Keratinocyte (primary cell): ENCODE measurements around the gene CCDC85C. TPM values are rescaled to one million over a fixed set of nuclear protein-coding genes. Genes with fewer than 3 reads are reported as not detected.

Experiments used
- DNase-seq: peaks from one replicate; pipeline ENCODE4 v3.0.0-alpha.2; 2011; ENCODE audit warnings: low read depth, missing footprints, low spot score
- FAIRE-seq: peaks from 2 replicates; lab custom pipeline; 2011; peaks lifted over from hg19 to GRCh38; lab: Jason Lieb, UNC
- H2AFZ ChIP-seq: 2 replicates; pipeline ENCODE4 v1.6.0; 2012; ENCODE audit warnings: low read length, control low read depth, inconsistent platforms; ENCODE audit not compliant: control insufficient read depth
- H3K27ac ChIP-seq: 2 replicates; pipeline ENCODE4 v1.5.1; 2011; ENCODE audit warnings: low read length; ENCODE audit not compliant: control insufficient read depth, insufficient read depth
- H3K27me3 ChIP-seq: 3 replicates; pipeline ENCODE4 v1.6.0; 2011; ENCODE audit warnings: low read length; ENCODE audit not compliant: control insufficient read depth, insufficient read depth; ENCODE audit errors: extremely low read depth
- H3K36me3 ChIP-seq, 2 experiments: 2 replicates in 1 of 2; 3 replicates in 1 of 2; pipeline ENCODE4 v1.5.1; 2011; ENCODE audit warnings: low read length in 2 of 2, mild to moderate bottlenecking in 1 of 2; ENCODE audit not compliant: control insufficient read depth in 2 of 2, insufficient read depth in 2 of 2; ENCODE audit errors: extremely low read depth in 1 of 2
- H3K4me1 ChIP-seq: 3 replicates; pipeline ENCODE4 v1.5.1; 2011; ENCODE audit warnings: low read length; ENCODE audit not compliant: control insufficient read depth, insufficient read depth; ENCODE audit errors: extremely low read depth
- H3K4me2 ChIP-seq: 3 replicates; pipeline ENCODE4 v1.6.0; 2011; ENCODE audit warnings: low read depth, low read length; ENCODE audit not compliant: control insufficient read depth, insufficient read depth; ENCODE audit errors: extremely low read depth
- H3K4me3 ChIP-seq, 3 experiments: fragments of 200-600 bp in 1 of 3; sonication (generic) in 1 of 3; 2 replicates in 2 of 3; 3 replicates in 1 of 3; pipeline ENCODE4 v1.5.1; 2011 to 2016; ENCODE audit warnings: low read length in 3 of 3, mild to moderate bottlenecking in 3 of 3, control low read depth in 2 of 3, inconsistent platforms in 1 of 3, low read depth in 1 of 3, mixed read lengths in 1 of 3, mixed run types in 1 of 3, moderate library complexity in 1 of 3; ENCODE audit not compliant: control insufficient read depth in 2 of 3, insufficient read depth in 2 of 3; ENCODE audit errors: extremely low read depth in 1 of 3
- H3K79me2 ChIP-seq: 2 replicates; pipeline ENCODE4 v1.6.0; 2012; ENCODE audit warnings: low read length; ENCODE audit not compliant: control insufficient read depth, insufficient read depth
- H3K9ac ChIP-seq: 3 replicates; pipeline ENCODE4 v1.6.0; 2011; ENCODE audit warnings: low read length; ENCODE audit not compliant: control insufficient read depth, insufficient read depth; ENCODE audit errors: extremely low read depth
- H3K9me1 ChIP-seq: 3 replicates; pipeline ENCODE4 v1.6.0; 2011; ENCODE audit warnings: low read length; ENCODE audit not compliant: control insufficient read depth, insufficient read depth; ENCODE audit errors: extremely low read depth
- H3K9me3 ChIP-seq: 2 replicates; pipeline ENCODE4 v1.5.1; 2012; ENCODE audit warnings: low read depth, low read length; ENCODE audit not compliant: control insufficient read depth
- H4K20me1 ChIP-seq: 3 replicates; pipeline ENCODE4 v1.6.0; 2011; ENCODE audit warnings: low read length; ENCODE audit not compliant: control insufficient read depth, insufficient read depth; ENCODE audit errors: extremely low read depth
- EZH2 ChIP-seq: IDR thresholded peaks from one replicate; pipeline ENCODE4 v1.6.1; 2012; ENCODE audit warnings: inconsistent platforms, mild to moderate bottlenecking, low read length, moderate library complexity
- dilution Hi-C: fragments of 300-500 bp; cut with MboI; formaldehyde crosslinking; loops from one replicate; pipeline ENCODE4 v1.7.0; 2020; ENCODE audit warnings: low sequenced_read_pairs; ENCODE audit not compliant: extremely low pct_ligation_motif_present
- polyA plus RNA-seq, 5 experiments: library from polyadenylated mRNA; depleted of rRNA in 3 of 5; stranded (reverse) in 3 of 5; stranded (forward) in 1 of 5; unstranded in 1 of 5; fragments of >200 nt; gene quantifications; 1 replicate in 1 of 5; 2 replicates in 3 of 5; 3 replicates in 1 of 5; pipeline versions ENCODE4 v1.2.1 to v1.2.3, GENCODE V29; 2011 to 2012; ENCODE audit warnings: missing spikeins in 2 of 5, low read depth in 1 of 5, low replicate concordance in 1 of 5
- TF ChIP-seq, protein P1 (sequence below), 3 experiments: IDR thresholded peaks in 1 of 3; conservative IDR thresholded peaks in 1 of 3; optimal IDR thresholded peaks in 1 of 3; 2 replicates in 2 of 3; 3 replicates in 1 of 3; pipeline versions ENCODE3 to v1.5.1; 2011; ENCODE audit warnings: low read length in 3 of 3, mild to moderate bottlenecking in 3 of 3, moderate library complexity in 2 of 3, control low read depth in 1 of 3, inconsistent platforms in 1 of 3; ENCODE audit not compliant: insufficient read depth in 2 of 3; ENCODE audit errors: extremely low read depth in 1 of 3

CCDC85C gene
- polyA plus RNA-seq, 1 donor (not counting 4 experiments of a cell fraction or from before 2014, with no cell fraction given): 13.2 TPM

DNA sequence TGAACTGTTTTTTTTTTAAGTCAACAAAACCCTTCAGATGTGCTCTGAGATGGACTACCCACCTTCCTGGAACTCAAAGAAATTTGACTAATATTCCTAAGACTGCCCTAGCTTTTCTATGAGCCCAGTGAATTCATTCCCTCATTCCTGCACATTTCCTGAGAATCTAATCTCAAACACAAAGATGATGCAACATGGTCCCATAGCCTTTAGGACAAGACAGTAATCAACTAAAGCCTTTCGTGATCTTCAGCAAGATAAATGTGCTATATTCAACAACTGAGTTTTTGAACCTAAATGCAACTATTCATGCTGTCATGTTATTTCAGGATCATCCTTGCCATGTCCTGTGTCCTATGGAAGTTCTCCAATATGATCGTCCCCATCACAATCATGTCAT lies 128.3 kb downstream of the CCDC85C start:
- Histone ChIP-seq H4K20me1 (peaks cover under 1% of the 10 kb centered on the region), H3K36me3 (no peaks in the 10 kb centered on the region), H3K27ac (no peak overlapping the region), H3K9me3 (no peaks in the 10 kb centered on the region), H2AFZ (no peak overlapping the region), H3K27me3 (no peaks in the 10 kb centered on the region), H3K79me2 (peaks cover 94% of the 10 kb centered on the region), H3K4me3 (peak overlapping the region in 1 of 3 experiments; percentile 28), H3K4me1 (peaks cover 27% of the 10 kb centered on the region), H3K9ac (no peak overlapping the region), H3K4me2 (peak overlapping the region; percentile 65), H3K9me1 (no peaks in the 10 kb centered on the region)
- dilution Hi-C loops: no loop called here
- FAIRE-seq: no peak
- no peak for DNase-seq
- TF ChIP-seq, protein P1, sequence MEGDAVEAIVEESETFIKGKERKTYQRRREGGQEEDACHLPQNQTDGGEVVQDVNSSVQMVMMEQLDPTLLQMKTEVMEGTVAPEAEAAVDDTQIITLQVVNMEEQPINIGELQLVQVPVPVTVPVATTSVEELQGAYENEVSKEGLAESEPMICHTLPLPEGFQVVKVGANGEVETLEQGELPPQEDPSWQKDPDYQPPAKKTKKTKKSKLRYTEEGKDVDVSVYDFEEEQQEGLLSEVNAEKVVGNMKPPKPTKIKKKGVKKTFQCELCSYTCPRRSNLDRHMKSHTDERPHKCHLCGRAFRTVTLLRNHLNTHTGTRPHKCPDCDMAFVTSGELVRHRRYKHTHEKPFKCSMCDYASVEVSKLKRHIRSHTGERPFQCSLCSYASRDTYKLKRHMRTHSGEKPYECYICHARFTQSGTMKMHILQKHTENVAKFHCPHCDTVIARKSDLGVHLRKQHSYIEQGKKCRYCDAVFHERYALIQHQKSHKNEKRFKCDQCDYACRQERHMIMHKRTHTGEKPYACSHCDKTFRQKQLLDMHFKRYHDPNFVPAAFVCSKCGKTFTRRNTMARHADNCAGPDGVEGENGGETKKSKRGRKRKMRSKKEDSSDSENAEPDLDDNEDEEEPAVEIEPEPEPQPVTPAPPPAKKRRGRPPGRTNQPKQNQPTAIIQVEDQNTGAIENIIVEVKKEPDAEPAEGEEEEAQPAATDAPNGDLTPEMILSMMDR (optimal IDR thresholded peaks at IDR 0.05 in 1 of 3, IDR thresholded peaks at IDR 0.05 in 1 of 3, conservative IDR thresholded peaks at IDR 0.05 in 1 of 3; ENCODE audit: extremely low read depth in 1 of 3, insufficient read depth in 2 of 3, low read length in 3 of 3): no peak
- TF ChIP-seq EZH2: no peak

DNA sequence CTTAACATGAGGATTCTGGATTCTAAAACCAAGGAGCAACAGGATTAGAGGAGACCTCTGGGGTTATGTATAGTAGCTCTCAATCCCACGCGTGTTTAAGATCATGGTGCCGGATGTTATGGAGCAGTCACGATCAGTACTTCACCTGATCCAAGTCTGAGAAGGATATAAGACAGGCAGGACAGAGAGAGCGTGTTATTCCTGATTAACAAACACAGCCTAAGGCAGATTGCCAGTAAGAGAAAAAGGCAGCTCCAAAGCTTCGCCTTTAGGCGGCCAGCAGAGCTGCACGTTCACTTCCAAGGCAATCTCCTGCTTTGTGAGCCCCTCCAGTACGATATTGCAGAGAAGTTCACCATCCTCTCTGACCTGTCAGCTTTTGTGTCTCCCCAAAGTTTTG lies 128.8 kb downstream of the CCDC85C start:
- dilution Hi-C loops: no loop called here
- Histone ChIP-seq H2AFZ (no peak overlapping the region), H3K4me3 (peak overlapping the region in 1 of 3 experiments; percentile 28), H3K9ac (peak overlapping the region; percentile 45), H3K9me3 (no peaks in the 10 kb centered on the region), H3K36me3 (no peaks in the 10 kb centered on the region), H4K20me1 (peaks cover 4% of the 10 kb centered on the region), H3K4me2 (peak overlapping the region; percentile 65), H3K79me2 (peaks cover 97% of the 10 kb centered on the region), H3K4me1 (peaks cover 27% of the 10 kb centered on the region), H3K9me1 (no peaks in the 10 kb centered on the region), H3K27ac (peak overlapping the region; percentile 30), H3K27me3 (no peaks in the 10 kb centered on the region)
- no peak for DNase-seq
- TF ChIP-seq, protein P1 (optimal IDR thresholded peaks at IDR 0.05 in 1 of 3, IDR thresholded peaks at IDR 0.05 in 1 of 3, conservative IDR thresholded peaks at IDR 0.05 in 1 of 3; ENCODE audit: extremely low read depth in 1 of 3, insufficient read depth in 2 of 3, low read length in 3 of 3): peak in 2 of 3 experiments; percentile 18 to 44
- TF ChIP-seq EZH2: no peak
- FAIRE-seq: peak; percentile 76
